HEK293 (cell line): ENCODE measurements around the gene ZC2HC1C.

ENCODE experiments used
- CTCF ChIA-PET: fragments of 350-600 bp; formaldehyde crosslinking; extraction: SDS; loops from one replicate; lab custom pipeline; 2021; ENCODE audit warnings: antibody characterized with exemption; lab: Yijun Ruan, JAX
- POLR2A ChIA-PET: fragments of 300-600 bp; formaldehyde crosslinking; extraction: SDS; loops from one replicate; lab custom pipeline; 2020; ENCODE audit warnings: antibody characterized with exemption, inconsistent platforms; lab: Yijun Ruan, JAX
- H3K27ac ChIP-seq: fragments of 200-500 bp; sonication (Bioruptor generic); 2 replicates; pipeline ENCODE4 v1.5.1; 2014; ENCODE audit warnings: low read depth, low read length, control low read depth, inconsistent platforms; ENCODE audit errors: extremely low read depth
- H3K36me3 ChIP-seq, 2 experiments: fragments of 200-500 bp in 1 of 2; sonication (Bioruptor generic) in 1 of 2; 1 replicate in 1 of 2; 2 replicates in 1 of 2; pipeline ENCODE4 v1.5.1; 2014 to 2017; ENCODE audit warnings: inconsistent platforms in 2 of 2, low read length in 2 of 2; ENCODE audit not compliant: control insufficient read depth in 2 of 2, insufficient read depth in 1 of 2
- H3K4me1 ChIP-seq: fragments of 200-500 bp; sonication (Bioruptor generic); 2 replicates; pipeline ENCODE4 v1.5.1; 2014; ENCODE audit warnings: mild to moderate bottlenecking, low read length, inconsistent platforms; ENCODE audit not compliant: control insufficient read depth, insufficient read depth
- H3K4me3 ChIP-seq: 2 replicates; pipeline ENCODE4 v1.5.1; 2011; ENCODE audit warnings: low read depth, mild to moderate bottlenecking, control low read depth, low read length, moderate library complexity
- H3K9me3 ChIP-seq: fragments of 200-500 bp; sonication (Bioruptor generic); 2 replicates; pipeline ENCODE4 v1.5.1; 2014; ENCODE audit warnings: low read depth, low read length, inconsistent platforms; ENCODE audit not compliant: control insufficient read depth, insufficient read depth
- BCL11B ChIP-seq: fragments of 450-650 bp; formaldehyde crosslinking; IDR thresholded peaks from 2 replicates; pipeline ENCODE4 v1.5.1; 2016; ENCODE audit warnings: low read depth, missing biosample characterization, missing genetic modification characterization
- GLIS2 ChIP-seq: fragments of 450-650 bp; formaldehyde crosslinking; IDR thresholded peaks from 2 replicates; pipeline ENCODE4 v1.5.1; 2016; ENCODE audit warnings: missing biosample characterization, missing genetic modification characterization
- IKZF3 ChIP-seq: fragments of 450-650 bp; IDR thresholded peaks from 2 replicates; pipeline ENCODE4 v1.5.0; 2018; ENCODE audit warnings: missing biosample characterization, mild to moderate bottlenecking, missing genetic modification characterization, moderate library complexity
- KLF1 ChIP-seq: fragments of 450-650 bp; formaldehyde crosslinking; IDR thresholded peaks from 2 replicates; pipeline ENCODE4 v1.5.1; 2016; ENCODE audit warnings: missing biosample characterization, missing genetic modification characterization
- KLF10 ChIP-seq: fragments of 450-650 bp; IDR thresholded peaks from 2 replicates; pipeline ENCODE4 v1.5.1; 2018; ENCODE audit warnings: missing biosample characterization, mild to moderate bottlenecking, missing genetic modification characterization
- KLF8 ChIP-seq: fragments of 450-650 bp; formaldehyde crosslinking; IDR thresholded peaks from 2 replicates; pipeline ENCODE4 v1.5.1; 2016; ENCODE audit warnings: missing biosample characterization, missing genetic modification characterization
- OSR2 ChIP-seq: fragments of 450-650 bp; formaldehyde crosslinking; IDR thresholded peaks from 2 replicates; pipeline ENCODE4 v1.5.1; 2016; ENCODE audit warnings: missing biosample characterization, missing genetic modification characterization
- PATZ1 ChIP-seq: fragments of 450-650 bp; formaldehyde crosslinking; IDR thresholded peaks from 2 replicates; pipeline ENCODE4 v1.5.1; 2016; ENCODE audit warnings: missing biosample characterization, missing genetic modification characterization
- RBAK ChIP-seq: fragments of 450-650 bp; formaldehyde crosslinking; IDR thresholded peaks from 2 replicates; pipeline ENCODE4 v1.5.1; 2016; ENCODE audit warnings: missing biosample characterization, missing genetic modification characterization
- WT1 ChIP-seq: fragments of 450-650 bp; formaldehyde crosslinking; IDR thresholded peaks from 2 replicates; pipeline ENCODE4 v1.5.1; 2016; ENCODE audit warnings: missing biosample characterization, missing genetic modification characterization
- ZBTB20 ChIP-seq: fragments of 450-650 bp; formaldehyde crosslinking; IDR thresholded peaks from 2 replicates; pipeline ENCODE4 v1.5.1; 2016; ENCODE audit warnings: missing biosample characterization, missing genetic modification characterization
- ZBTB49 ChIP-seq: fragments of 450-650 bp; formaldehyde crosslinking; IDR thresholded peaks from 2 replicates; pipeline ENCODE4 v1.5.1; 2016; ENCODE audit warnings: missing biosample characterization, missing genetic modification characterization, low read depth
- ZFP3 ChIP-seq: fragments of 450-650 bp; formaldehyde crosslinking; IDR thresholded peaks from 2 replicates; pipeline ENCODE4 v1.5.1; 2016; ENCODE audit warnings: low read depth, missing biosample characterization, missing genetic modification characterization
- ZIC2 ChIP-seq: fragments of 450-650 bp; formaldehyde crosslinking; IDR thresholded peaks from 2 replicates; pipeline ENCODE4 v1.5.1; 2016; ENCODE audit warnings: missing biosample characterization, missing genetic modification characterization
- ZNF214 ChIP-seq: fragments of 450-650 bp; formaldehyde crosslinking; IDR thresholded peaks from 2 replicates; pipeline ENCODE4 v1.5.1; 2017; ENCODE audit warnings: missing biosample characterization, mild to moderate bottlenecking, missing genetic modification characterization, borderline replicate concordance
- ZNF23 ChIP-seq: fragments of 450-650 bp; formaldehyde crosslinking; IDR thresholded peaks from 2 replicates; pipeline ENCODE4 v1.5.1; 2016; ENCODE audit warnings: missing biosample characterization, missing genetic modification characterization, borderline replicate concordance
- ZNF239 ChIP-seq: fragments of 450-650 bp; formaldehyde crosslinking; IDR thresholded peaks from 2 replicates; pipeline ENCODE4 v1.5.1; 2016; ENCODE audit warnings: missing biosample characterization, missing genetic modification characterization
- ZNF274 ChIP-seq, 2 experiments: fragments of 200-500 bp in 1 of 2; fragments of 450-650 bp in 1 of 2; sonication (Bioruptor generic) in 1 of 2; formaldehyde crosslinking in 1 of 2; IDR thresholded peaks; 2 replicates each; pipeline versions ENCODE4 v1.5.1 to v1.6.1; 2014 to 2016; ENCODE audit warnings: borderline replicate concordance in 1 of 2, inconsistent platforms in 1 of 2, low read length in 1 of 2, missing biosample characterization in 1 of 2, missing genetic modification characterization in 1 of 2
- ZNF280D ChIP-seq: fragments of 450-650 bp; formaldehyde crosslinking; IDR thresholded peaks from 2 replicates; pipeline ENCODE4 v1.5.1; 2016; ENCODE audit warnings: missing biosample characterization, missing genetic modification characterization
- ZNF324 ChIP-seq: fragments of 450-650 bp; formaldehyde crosslinking; IDR thresholded peaks from 2 replicates; pipeline ENCODE4 v1.5.1; 2016; ENCODE audit warnings: missing biosample characterization, missing genetic modification characterization
- ZNF335 ChIP-seq: fragments of 450-650 bp; formaldehyde crosslinking; conservative IDR thresholded peaks from 2 replicates; pipeline ENCODE4 v1.5.1; 2016; ENCODE audit warnings: missing biosample characterization, missing genetic modification characterization
- ZNF366 ChIP-seq: fragments of 450-650 bp; formaldehyde crosslinking; conservative IDR thresholded peaks from 2 replicates; pipeline ENCODE4 v1.5.1; 2016; ENCODE audit warnings: missing biosample characterization, missing genetic modification characterization
- ZNF394 ChIP-seq: fragments of 450-650 bp; formaldehyde crosslinking; IDR thresholded peaks from 2 replicates; pipeline ENCODE4 v1.5.1; 2016; ENCODE audit warnings: missing biosample characterization, missing genetic modification characterization, mild to moderate bottlenecking, moderate library complexity, borderline replicate concordance
- ZNF501 ChIP-seq: fragments of 450-650 bp; formaldehyde crosslinking; IDR thresholded peaks from 2 replicates; pipeline ENCODE4 v1.5.1; 2016; ENCODE audit warnings: missing biosample characterization, missing genetic modification characterization
- ZNF560 ChIP-seq: fragments of 450-650 bp; formaldehyde crosslinking; IDR thresholded peaks from 2 replicates; pipeline ENCODE4 v1.5.1; 2017; ENCODE audit warnings: missing biosample characterization, missing genetic modification characterization, borderline replicate concordance
- ZNF624 ChIP-seq: fragments of 450-650 bp; formaldehyde crosslinking; IDR thresholded peaks from 2 replicates; pipeline ENCODE4 v1.5.1; 2017; ENCODE audit warnings: missing biosample characterization, missing genetic modification characterization
- ZNF660 ChIP-seq: fragments of 450-650 bp; IDR thresholded peaks from 2 replicates; pipeline ENCODE4 v1.5.1; 2018; ENCODE audit warnings: missing biosample characterization, mild to moderate bottlenecking, missing genetic modification characterization
- ZNF670 ChIP-seq: fragments of 450-650 bp; formaldehyde crosslinking; IDR thresholded peaks from 2 replicates; pipeline ENCODE4 v1.5.1; 2016; ENCODE audit warnings: missing biosample characterization, missing genetic modification characterization, low read depth
- ZSCAN30 ChIP-seq: fragments of 450-650 bp; IDR thresholded peaks from 2 replicates; pipeline ENCODE4 v1.5.1; 2018; ENCODE audit warnings: missing biosample characterization, mild to moderate bottlenecking, missing genetic modification characterization, moderate library complexity

ZC2HC1C gene

GRCh38 chr14:75050852-75051555, 18.4 kb upstream of the ZC2HC1C start, which contains the start of gene MLH3:
Gene MLH3, minus strand, starts transcription at chr14:75051467. Its CDS starts 1,812 bp downstream, at chr14:75049655.
- ChIA-PET CTCF (no interaction called here), POLR2A (interaction anchor here (1.1 kb wide), 2 partner anchors 13 to 18 kb away, joined by 3 to 4 read pairs; partner anchors contain the start of genes ACYP1 and ZC2HC1C)
- no peaks in the 10 kb centered on the region for H3K4me1 ChIP-seq
- H3K4me3 ChIP-seq: peak within 1 kb of the TSS; percentile 39
- H3K27ac ChIP-seq: peak within 1 kb of the TSS; percentile 85
- H3K36me3 ChIP-seq: peaks cover 0 to 14% of the 10 kb centered on the region in 2 experiments; a peak in 2 of 3 replicates
- no peaks in the 10 kb centered on the region for H3K9me3 ChIP-seq
- TF ChIP-seq KLF1 (tag by site-specific recombination) (no peak), ZBTB49 (tag by site-specific recombination) (no peak), ZNF280D (tag by site-specific recombination) (no peak), ZNF670 (tag by site-specific recombination) (no peak), ZNF624 (tag by site-specific recombination) (no peak), PATZ1 (tag by site-specific recombination) (0 out of 2 replicates have a peak, but pooled peaks have one; percentile 15), ZNF335 (tag by site-specific recombination) (peak; percentile 83), KLF10 (tag by site-specific recombination) (0 out of 2 replicates have a peak, but pooled peaks have one; percentile 22), BCL11B (no peak), ZNF501 (no peak), ZNF239 (tag by site-specific recombination) (no peak), ZNF660 (tag by site-specific recombination) (peak; percentile 79; the same call in 1 of the 2 replicates), ZNF366 (tag by site-specific recombination) (no peak), ZNF214 (tag by site-specific recombination) (no peak), GLIS2 (tag by site-specific recombination) (peak; percentile 41; the same call in 1 of the 2 replicates), IKZF3 (tag by site-specific recombination) (no peak), ZNF23 (tag by site-specific recombination) (no peak), ZSCAN30 (tag by site-specific recombination) (peak; percentile 63; the same call in 1 of the 2 replicates), RBAK (no peak), ZNF394 (tag by site-specific recombination) (no peak), ZIC2 (tag by site-specific recombination) (no peak), WT1 (tag by site-specific recombination) (no peak), KLF8 (tag by site-specific recombination) (peak; percentile 33; the same call in 1 of the 2 replicates), ZNF324 (tag by site-specific recombination) (0 out of 2 replicates have a peak, but pooled peaks have one; percentile 12), ZNF560 (tag by site-specific recombination) (no peak), ZNF274 (IDR thresholded peaks at IDR 0.05; ENCODE audit: low read length) (no peak), ZNF274 (tag by site-specific recombination; IDR thresholded peaks at IDR 0.05; ENCODE audit: borderline replicate concordance) (no peak), ZBTB20 (tag by site-specific recombination) (peak; percentile 91), OSR2 (tag by site-specific recombination) (no peak), ZFP3 (tag by site-specific recombination) (no peak)
